Thyroid gland (tissue), 4 donors: ENCODE data around the gene OXNAD1. TPM values are rescaled to one million over a fixed set of nuclear protein-coding genes. Genes with fewer than 3 reads are reported as not detected.

ENCODE experiments used
- DNase-seq, 2 donors: peaks; one replicate each; pipeline ENCODE4 v3.0.0-alpha.2; 2019
- H3K27ac ChIP-seq, 3 donors: fragments of 200-600 bp; sonication (generic); 1 replicate in 2 of 3; 2 replicates in 1 of 3; pipeline ENCODE4 v1.5.1; 2016 to 2019; ENCODE audit warnings: mild to moderate bottlenecking in 1 of 3, moderate library complexity in 1 of 3
- H3K27me3 ChIP-seq: fragments of 200-600 bp; sonication (generic); one replicate; pipeline ENCODE4 v1.5.1; 2019
- H3K36me3 ChIP-seq, 2 donors: fragments of 200-600 bp; sonication (generic); one replicate each; pipeline ENCODE4 v1.5.1; 2016 to 2019
- H3K4me1 ChIP-seq, 2 donors: fragments of 200-600 bp; sonication (generic); one replicate each; pipeline ENCODE4 v1.5.1; 2017 to 2019
- H3K4me3 ChIP-seq, 3 donors: fragments of 200-600 bp; sonication (generic); replicated peaks in 1 of 3; 1 replicate in 2 of 3; 2 replicates in 1 of 3; pipeline ENCODE4 v1.5.1; 2016; ENCODE audit warnings: mild to moderate bottlenecking in 1 of 3
- H3K9me3 ChIP-seq: fragments of 200-600 bp; sonication (generic); one replicate; pipeline ENCODE4 v1.5.1; 2017
- CTCF ChIP-seq, 6 experiments: fragments of 200-600 bp in 3 of 6; fragments of 450-650 bp in 3 of 6; sonication (generic) in 3 of 6; IDR thresholded peaks; one replicate each; pipeline ENCODE4 v1.5.1; 2016 to 2019; ENCODE audit warnings: antibody characterized with exemption in 6 of 6, mild to moderate bottlenecking in 2 of 6, inconsistent platforms in 1 of 6, moderate library complexity in 1 of 6
- POLR2A ChIP-seq, 2 donors: fragments of 450-650 bp; IDR thresholded peaks; one replicate each; pipeline ENCODE4 v1.6.1; 2017; ENCODE audit warnings: antibody characterized with exemption in 2 of 2, mild to moderate bottlenecking in 2 of 2, moderate library complexity in 1 of 2
- WGBS, 2 donors: methylation state at CpG; one replicate each; pipeline ENCODE4 v1.1.5; 2017; 5-methylcytosine and 5-hydroxymethylcytosine counted together
- intact Hi-C: fragments of 100-400 bp; cut with DNase I; formaldehyde crosslinking; loops from one replicate; pipeline ENCODE4 v1.15.1; 2023
- total RNA-seq, 4 donors: library from RNA; depleted of rRNA; stranded (reverse); fragments of >200 nt; gene quantifications; one replicate each; pipeline ENCODE4 v1.2.3, GENCODE V29; 2016

The OXNAD1 gene
- 10 to 100 TPM; 22.3 to 34.0 (median 27.4) TPM for total RNA-seq

- peak within 1 kb of the TSS; percentile 77 to 86 (median 78) for H3K4me3 ChIP-seq
- H3K36me3 ChIP-seq: peaks cover 6 to 7% of the 10 kb centered on the region in 2 donors
- no peaks in the 10 kb centered on the region for H3K27me3 ChIP-seq
- no peaks in the 10 kb centered on the region for H3K9me3 ChIP-seq
- H3K27ac ChIP-seq: peak within 1 kb of the TSS; percentile 67 to 91 (median 87)
- DNase-seq: peak; percentile 100
- TF ChIP-seq POLR2A (IDR thresholded peaks at IDR 0.05) (peak in 1 of 2 donors; percentile 85), CTCF (IDR thresholded peaks at IDR 0.05) (peak in 3 of 6 experiments; percentile 25 to 38 (median 34))
- peaks cover 16 to 21% of the 10 kb centered on the region in 2 donors for H3K4me1 ChIP-seq
- WGBS, 2 donors: 0 to 2% methylated on average over 7 to 28 of the region's 61 CpGs
- intact Hi-C loops: loop anchor here (5.0 kb wide), 1 partner anchor 287 kb away; no protein-coding TSS in a partner anchor
These were observed at the start of gene OXNAD1, which contains the start of gene DPH3 for GRCh38 chr3:16264708-16265454. Gene OXNAD1 (plus strand): TSS chr3:16265212. CDS start chr3:16270953, 5,741 bp downstream. Gene DPH3 (minus strand): TSS chr3:16264943. CDS start chr3:16264876, 67 bp downstream.

GRCh38 chr3:16216373-16216935, 48.6 kb upstream of the OXNAD1 start:
- TF ChIP-seq POLR2A (IDR thresholded peaks at IDR 0.05): no peak
- TF ChIP-seq CTCF (IDR thresholded peaks at IDR 0.05): no peak
- Histone ChIP-seq H3K27me3 (no peaks in the 10 kb centered on the region), H3K4me1 (no peaks in the 10 kb centered on the region), H3K36me3 (peaks cover 0 to 14% of the 10 kb centered on the region in 2 donors), H3K4me3 (no peak overlapping the region), H3K9me3 (no peaks in the 10 kb centered on the region), H3K27ac (no peak overlapping the region)
- intact Hi-C loops: no loop called here
- WGBS, 2 donors: 55 to 78% methylated on average over 17 of the region's 17 CpGs
- peak; percentile 9 to 38 for DNase-seq

GRCh38 chr3:16219777-16220176, 45.2 kb upstream of the OXNAD1 start:
- no peaks in the 10 kb centered on the region for H3K9me3 ChIP-seq
- H3K4me1 ChIP-seq: no peaks in the 10 kb centered on the region
- DNase-seq: no peak
- no peaks in the 10 kb centered on the region for H3K27me3 ChIP-seq
- peaks cover 0 to 14% of the 10 kb centered on the region in 2 donors for H3K36me3 ChIP-seq
- WGBS, 2 donors: 100% methylated on average over 2 to 3 of the region's 3 CpGs
- no peak for TF ChIP-seq CTCF (IDR thresholded peaks at IDR 0.05)
- TF ChIP-seq POLR2A (IDR thresholded peaks at IDR 0.05): no peak
- H3K27ac ChIP-seq: no peak overlapping the region
- H3K4me3 ChIP-seq: no peak overlapping the region
- intact Hi-C loops: no loop called here

GRCh38 chr3:16221990-16222389, 43.0 kb upstream of the OXNAD1 start:
- Histone ChIP-seq H3K9me3 (no peaks in the 10 kb centered on the region), H3K4me3 (no peak overlapping the region), H3K4me1 (no peaks in the 10 kb centered on the region), H3K27ac (no peak overlapping the region), H3K36me3 (peaks cover 0 to 14% of the 10 kb centered on the region in 2 donors), H3K27me3 (no peaks in the 10 kb centered on the region)
- DNase-seq: no peak
- intact Hi-C loops: no loop called here
- no peak for TF ChIP-seq CTCF (IDR thresholded peaks at IDR 0.05)
- WGBS, 2 donors: 49 to 79% methylated on average over 3 of the region's 3 CpGs

- intact Hi-C loops: no loop called here
- no peaks in the 10 kb centered on the region for H3K27me3 ChIP-seq
- no peak for DNase-seq
- H3K4me3 ChIP-seq: no peak overlapping the region
- H3K27ac ChIP-seq: no peak overlapping the region
- no peaks in the 10 kb centered on the region for H3K4me1 ChIP-seq
- H3K36me3 ChIP-seq: peaks cover 0 to 14% of the 10 kb centered on the region in 2 donors
- no peak for TF ChIP-seq POLR2A (IDR thresholded peaks at IDR 0.05)
- TF ChIP-seq CTCF (IDR thresholded peaks at IDR 0.05): no peak
- WGBS, 2 donors: 94 to 100% methylated on average over 2 of the region's 2 CpGs
- no peaks in the 10 kb centered on the region for H3K9me3 ChIP-seq
These were observed 42.5 kb upstream of the OXNAD1 start for GRCh38 chr3:16222547-16222946.
